HG02623 (cell line): ENCODE measurements around the gene ABCF1.

Source experiments
- ATAC-seq: cut with Tn5 transposase; IDR thresholded peaks from one replicate; pipeline ENCODE4 v1.9.1; 2021; ENCODE audit warnings: moderate library complexity; ENCODE audit not compliant: unreplicated experiment

Gene ABCF1

GRCh38 chr6:30599625-30600324 lies 28.5 kb downstream of the ABCF1 start:
- no peak for ATAC-seq

GRCh38 chr6:30600451-30600961 lies 29.3 kb downstream of the ABCF1 start:
- no peak for ATAC-seq

- no peak for ATAC-seq
These were observed 30.2 kb downstream of the ABCF1 start for GRCh38 chr6:30601436-30601814.

- ATAC-seq: no peak
These were observed 30.8 kb downstream of the ABCF1 start for GRCh38 chr6:30601815-30602641.

- ATAC-seq: no peak
These were observed 32.7 kb downstream of the ABCF1 start for GRCh38 chr6:30603961-30604360.

GRCh38 chr6:30610065-30610464 lies 38.8 kb downstream of the ABCF1 start:
- no peak for ATAC-seq

GRCh38 chr6:30611150-30611855 lies 40.1 kb downstream of the ABCF1 start:
- ATAC-seq: no peak

GRCh38 chr6:30611856-30612194 lies 40.6 kb downstream of the ABCF1 start:
- ATAC-seq: no peak

- no peak for ATAC-seq
These were observed 41.0 kb downstream of the ABCF1 start for GRCh38 chr6:30612213-30612612.

- no peak for ATAC-seq
These were observed 41.5 kb downstream of the ABCF1 start for GRCh38 chr6:30612687-30613248.

- ATAC-seq: no peak
These were observed 42.2 kb downstream of the ABCF1 start for GRCh38 chr6:30613251-30614043.

GRCh38 chr6:30614044-30614842 lies 43.0 kb downstream of the ABCF1 start:
- ATAC-seq: no peak

- no peak for ATAC-seq
These were observed 43.6 kb downstream of the ABCF1 start for GRCh38 chr6:30614843-30615218.

GRCh38 chr6:30615219-30615957 lies 44.1 kb downstream of the ABCF1 start:
- ATAC-seq: no peak

- no peak for ATAC-seq
These were observed 44.9 kb downstream of the ABCF1 start for GRCh38 chr6:30615958-30616810.

GRCh38 chr6:30616811-30617564 lies 45.7 kb downstream of the ABCF1 start, which contains the start of gene PPP1R10:
Gene PPP1R10 (minus strand): TSS chr6:30617243. CDS start chr6:30609944, 7,299 bp downstream.
- peak; percentile 84 for ATAC-seq

- ATAC-seq: peak; percentile 59
These were observed 46.5 kb downstream of the ABCF1 start, which contains the start of gene MRPS18B for GRCh38 chr6:30617565-30618269. Gene MRPS18B (plus strand): TSS chr6:30617840. CDS start chr6:30617866, 26 bp downstream.
